Mesenchymal stem cell (in vitro differentiated cells and primary cell): ENCODE results near the gene ICAM1.

Experiments used
- DNase-seq: peaks from one replicate; pipeline ENCODE4 v3.0.0-alpha.2; 2013
- H2AFZ ChIP-seq: one replicate; pipeline ENCODE4 v1.6.1; 2013; ENCODE audit warnings: low read depth, mild to moderate bottlenecking, control low read depth, inconsistent platforms, low read length, moderate library complexity
- H2AK5ac ChIP-seq: 2 replicates; pipeline ENCODE4 v1.6.1; 2013; ENCODE audit warnings: low read length, moderate library complexity, mild to moderate bottlenecking, inconsistent platforms; ENCODE audit not compliant: severe bottlenecking
- H2BK120ac ChIP-seq: one replicate; pipeline ENCODE4 v1.6.1; 2013; ENCODE audit warnings: low read depth, mild to moderate bottlenecking, inconsistent platforms, low read length, moderate library complexity
- H2BK12ac ChIP-seq, 2 experiments: one replicate each; pipeline ENCODE4 v1.6.1; 2013; ENCODE audit warnings: inconsistent platforms in 2 of 2, low read length in 2 of 2, mild to moderate bottlenecking in 2 of 2, moderate library complexity in 2 of 2, control low read depth in 1 of 2
- H2BK15ac ChIP-seq: one replicate; pipeline ENCODE4 v1.6.1; 2013; ENCODE audit warnings: mild to moderate bottlenecking, low read depth, inconsistent platforms; ENCODE audit not compliant: poor library complexity, severe bottlenecking
- H2BK5ac ChIP-seq: 2 replicates; pipeline ENCODE4 v1.6.1; 2013; ENCODE audit warnings: low read depth, mild to moderate bottlenecking, low read length, control low read depth, inconsistent platforms; ENCODE audit not compliant: poor library complexity, severe bottlenecking
- H3K14ac ChIP-seq, 2 experiments: one replicate each; pipeline ENCODE4 v1.6.1; 2013; ENCODE audit warnings: inconsistent platforms in 2 of 2, low read length in 2 of 2, control low read depth in 1 of 2, mild to moderate bottlenecking in 1 of 2, moderate library complexity in 1 of 2
- H3K18ac ChIP-seq, 2 experiments: one replicate each; pipeline ENCODE4 v1.6.1; 2013; ENCODE audit warnings: inconsistent platforms in 2 of 2, low read length in 2 of 2, control low read depth in 1 of 2, low read depth in 1 of 2, mild to moderate bottlenecking in 1 of 2
- H3K23ac ChIP-seq, 2 experiments: one replicate each; pipeline ENCODE4 v1.6.1; 2013; ENCODE audit warnings: inconsistent platforms in 2 of 2, low read length in 2 of 2, mild to moderate bottlenecking in 2 of 2, moderate library complexity in 2 of 2, control low read depth in 1 of 2
- H3K27ac ChIP-seq: 2 replicates; pipeline ENCODE4 v1.5.1; 2013; ENCODE audit warnings: mild to moderate bottlenecking, moderate library complexity, low read length, control low read depth, inconsistent platforms; ENCODE audit not compliant: poor library complexity, severe bottlenecking
- H3K27me3 ChIP-seq, 2 experiments: 2 replicates each; pipeline versions ENCODE4 v1.6.1 to v1.7.0; 2013; ENCODE audit warnings: low read length in 2 of 2, mild to moderate bottlenecking in 2 of 2, moderate library complexity in 2 of 2, control low read depth in 1 of 2, inconsistent platforms in 1 of 2; ENCODE audit not compliant: control insufficient read depth in 1 of 2, insufficient read depth in 1 of 2
- H3K36me3 ChIP-seq, 2 experiments: 2 replicates each; pipeline versions ENCODE4 v1.6.1 to v1.7.0; 2013; ENCODE audit warnings: low read length in 2 of 2, control low read depth in 1 of 2, inconsistent platforms in 1 of 2, low read depth in 1 of 2, mild to moderate bottlenecking in 1 of 2; ENCODE audit not compliant: insufficient read depth in 2 of 2, control insufficient read depth in 1 of 2
- H3K4ac ChIP-seq, 2 experiments: one replicate each; pipeline ENCODE4 v1.6.1; 2013; ENCODE audit warnings: inconsistent platforms in 2 of 2, low read length in 2 of 2, mild to moderate bottlenecking in 2 of 2, moderate library complexity in 2 of 2, control low read depth in 1 of 2, low read depth in 1 of 2
- H3K4me1 ChIP-seq: 2 replicates; pipeline ENCODE4 v1.6.1; 2013; ENCODE audit warnings: low read depth, low read length, control low read depth; ENCODE audit not compliant: control insufficient read depth, insufficient read depth
- H3K4me2 ChIP-seq: 2 replicates; pipeline ENCODE4 v1.6.1; 2013; ENCODE audit warnings: low read length, mild to moderate bottlenecking, inconsistent platforms; ENCODE audit not compliant: poor library complexity, severe bottlenecking
- H3K4me3 ChIP-seq, 2 experiments: 2 replicates each; pipeline versions ENCODE4 v1.5.1 to v1.7.0; 2013; ENCODE audit warnings: low read length in 2 of 2, mild to moderate bottlenecking in 2 of 2, control low read depth in 1 of 2, low read depth in 1 of 2; ENCODE audit not compliant: insufficient read depth in 1 of 2
- H3K79me1 ChIP-seq: replicated peaks from 2 replicates; pipeline ENCODE4 v1.6.1; 2013; ENCODE audit warnings: mild to moderate bottlenecking, control low read depth, low read length, inconsistent platforms; ENCODE audit not compliant: poor library complexity, severe bottlenecking
- H3K9ac ChIP-seq: 2 replicates; pipeline ENCODE4 v1.7.0; 2013; ENCODE audit warnings: mild to moderate bottlenecking, low read length, moderate library complexity
- H3K9me3 ChIP-seq: 2 replicates; pipeline ENCODE4 v1.7.0; 2013; ENCODE audit warnings: mild to moderate bottlenecking, low read length; ENCODE audit not compliant: control insufficient read depth
- H4K8ac ChIP-seq: one replicate; pipeline ENCODE4 v1.6.1; 2013; ENCODE audit warnings: inconsistent platforms, mild to moderate bottlenecking, low read length, moderate library complexity
- H4K91ac ChIP-seq: one replicate; pipeline ENCODE4 v1.6.1; 2013; ENCODE audit warnings: mild to moderate bottlenecking, low read length, inconsistent platforms
- WGBS: methylation state at CpG from one replicate; pipeline ENCODE4 v1.1.7; 2013; ENCODE audit warnings: mixed read lengths; 5-methylcytosine and 5-hydroxymethylcytosine counted together

The ICAM1 gene

DNA sequence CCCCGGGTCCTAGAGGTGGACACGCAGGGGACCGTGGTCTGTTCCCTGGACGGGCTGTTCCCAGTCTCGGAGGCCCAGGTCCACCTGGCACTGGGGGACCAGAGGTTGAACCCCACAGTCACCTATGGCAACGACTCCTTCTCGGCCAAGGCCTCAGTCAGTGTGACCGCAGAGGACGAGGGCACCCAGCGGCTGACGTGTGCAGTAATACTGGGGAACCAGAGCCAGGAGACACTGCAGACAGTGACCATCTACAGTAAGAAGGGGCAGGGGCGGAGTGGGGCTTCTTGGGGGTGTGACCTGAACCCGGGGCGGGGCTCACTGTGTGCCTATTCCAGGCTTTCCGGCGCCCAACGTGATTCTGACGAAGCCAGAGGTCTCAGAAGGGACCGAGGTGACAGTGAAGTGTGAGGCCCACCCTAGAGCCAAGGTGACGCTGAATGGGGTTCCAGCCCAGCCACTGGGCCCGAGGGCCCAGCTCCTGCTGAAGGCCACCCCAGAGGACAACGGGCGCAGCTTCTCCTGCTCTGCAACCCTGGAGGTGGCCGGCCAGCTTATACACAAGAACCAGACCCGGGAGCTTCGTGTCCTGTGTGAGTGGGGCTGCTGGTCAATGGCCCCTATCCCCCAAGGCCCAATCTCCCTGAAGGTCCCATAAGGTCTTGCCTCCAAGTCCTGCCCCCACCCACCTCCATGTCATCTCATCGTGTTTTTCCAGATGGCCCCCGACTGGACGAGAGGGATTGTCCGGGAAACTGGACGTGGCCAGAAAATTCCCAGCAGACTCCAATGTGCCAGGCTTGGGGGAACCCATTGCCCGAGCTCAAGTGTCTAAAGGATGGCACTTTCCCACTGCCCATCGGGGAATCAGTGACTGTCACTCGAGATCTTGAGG, 13.4 kb downstream of the ICAM1 start:
- no peak overlapping the region for H2BK12ac ChIP-seq
- H3K4ac ChIP-seq: no peak overlapping the region
- H3K27me3 ChIP-seq: peaks cover 24 to 36% of the 10 kb centered on the region in 2 experiments
- no peak overlapping the region for H3K14ac ChIP-seq
- H4K91ac ChIP-seq: no peak overlapping the region
- no peak overlapping the region for H3K27ac ChIP-seq
- H2BK120ac ChIP-seq: no peak overlapping the region
- H2BK15ac ChIP-seq: no peak overlapping the region
- H3K4me2 ChIP-seq: no peak overlapping the region
- no peak overlapping the region for H3K18ac ChIP-seq
- H3K23ac ChIP-seq: no peak overlapping the region
- H4K8ac ChIP-seq: no peak overlapping the region
- H2AFZ ChIP-seq: no peak overlapping the region
- WGBS: 96% methylated on average over 34 of the region's 34 CpGs
- DNase-seq: no peak
- no peak overlapping the region for H2AK5ac ChIP-seq
- no peak overlapping the region for H3K9ac ChIP-seq
- H3K4me1 ChIP-seq: peaks cover 20% of the 10 kb centered on the region
- H3K4me3 ChIP-seq: no peak overlapping the region
- no peak overlapping the region for H2BK5ac ChIP-seq
- no peaks in the 10 kb centered on the region for H3K79me1 ChIP-seq
- peaks cover 4% of the 10 kb centered on the region for H3K9me3 ChIP-seq
- H3K36me3 ChIP-seq: peaks cover 25 to 38% of the 10 kb centered on the region in 2 experiments

DNA sequence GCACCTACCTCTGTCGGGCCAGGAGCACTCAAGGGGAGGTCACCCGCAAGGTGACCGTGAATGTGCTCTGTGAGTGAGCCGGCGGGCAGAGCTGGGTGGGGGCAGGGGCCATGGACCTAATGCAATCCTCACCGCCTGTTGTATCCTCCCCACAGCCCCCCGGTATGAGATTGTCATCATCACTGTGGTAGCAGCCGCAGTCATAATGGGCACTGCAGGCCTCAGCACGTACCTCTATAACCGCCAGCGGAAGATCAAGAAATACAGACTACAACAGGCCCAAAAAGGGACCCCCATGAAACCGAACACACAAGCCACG, 14.0 kb downstream of the ICAM1 start:
- Histone ChIP-seq H2AFZ (no peak overlapping the region), H3K36me3 (peaks cover 23 to 35% of the 10 kb centered on the region in 2 experiments), H2BK12ac (no peak overlapping the region), H3K4me2 (no peak overlapping the region), H2BK15ac (no peak overlapping the region), H3K4me1 (peaks cover 26% of the 10 kb centered on the region), H3K9me3 (peaks cover 4% of the 10 kb centered on the region), H3K79me1 (no peaks in the 10 kb centered on the region), H4K8ac (no peak overlapping the region), H3K9ac (no peak overlapping the region), H3K14ac (no peak overlapping the region), H4K91ac (no peak overlapping the region), H3K27me3 (peaks cover 29 to 40% of the 10 kb centered on the region in 2 experiments), H3K18ac (no peak overlapping the region), H3K4ac (no peak overlapping the region), H3K4me3 (no peak overlapping the region), H2AK5ac (no peak overlapping the region), H2BK5ac (no peak overlapping the region), H2BK120ac (no peak overlapping the region), H3K27ac (no peak overlapping the region), H3K23ac (no peak overlapping the region)
- WGBS: 96% methylated on average over 13 of the region's 13 CpGs
- DNase-seq: no peak

DNA sequence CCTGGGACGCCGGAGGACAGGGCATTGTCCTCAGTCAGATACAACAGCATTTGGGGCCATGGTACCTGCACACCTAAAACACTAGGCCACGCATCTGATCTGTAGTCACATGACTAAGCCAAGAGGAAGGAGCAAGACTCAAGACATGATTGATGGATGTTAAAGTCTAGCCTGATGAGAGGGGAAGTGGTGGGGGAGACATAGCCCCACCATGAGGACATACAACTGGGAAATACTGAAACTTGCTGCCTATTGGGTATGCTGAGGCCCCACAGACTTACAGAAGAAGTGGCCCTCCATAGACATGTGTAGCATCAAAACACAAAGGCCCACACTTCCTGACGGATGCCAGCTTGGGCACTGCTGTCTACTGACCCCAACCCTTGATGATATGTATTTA, 14.5 kb downstream of the ICAM1 start:
- Histone ChIP-seq H3K9ac (no peak overlapping the region), H4K8ac (peak overlapping the region; percentile 4), H3K4me3 (no peak overlapping the region), H2BK12ac (no peak overlapping the region), H3K36me3 (peaks cover 22 to 34% of the 10 kb centered on the region in 2 experiments), H3K18ac (no peak overlapping the region), H3K27me3 (peaks cover 34 to 45% of the 10 kb centered on the region in 2 experiments), H2BK15ac (no peak overlapping the region), H3K27ac (no peak overlapping the region), H3K4me1 (peaks cover 31% of the 10 kb centered on the region), H3K4ac (no peak overlapping the region), H2AK5ac (no peak overlapping the region), H2BK120ac (no peak overlapping the region), H3K79me1 (no peaks in the 10 kb centered on the region), H3K23ac (no peak overlapping the region), H3K9me3 (peaks cover 4% of the 10 kb centered on the region), H3K4me2 (no peak overlapping the region), H4K91ac (no peak overlapping the region), H2AFZ (no peak overlapping the region), H3K14ac (no peak overlapping the region), H2BK5ac (no peak overlapping the region)
- WGBS: 100% methylated on average over 3 of the region's 4 CpGs
- DNase-seq: no peak

DNA sequence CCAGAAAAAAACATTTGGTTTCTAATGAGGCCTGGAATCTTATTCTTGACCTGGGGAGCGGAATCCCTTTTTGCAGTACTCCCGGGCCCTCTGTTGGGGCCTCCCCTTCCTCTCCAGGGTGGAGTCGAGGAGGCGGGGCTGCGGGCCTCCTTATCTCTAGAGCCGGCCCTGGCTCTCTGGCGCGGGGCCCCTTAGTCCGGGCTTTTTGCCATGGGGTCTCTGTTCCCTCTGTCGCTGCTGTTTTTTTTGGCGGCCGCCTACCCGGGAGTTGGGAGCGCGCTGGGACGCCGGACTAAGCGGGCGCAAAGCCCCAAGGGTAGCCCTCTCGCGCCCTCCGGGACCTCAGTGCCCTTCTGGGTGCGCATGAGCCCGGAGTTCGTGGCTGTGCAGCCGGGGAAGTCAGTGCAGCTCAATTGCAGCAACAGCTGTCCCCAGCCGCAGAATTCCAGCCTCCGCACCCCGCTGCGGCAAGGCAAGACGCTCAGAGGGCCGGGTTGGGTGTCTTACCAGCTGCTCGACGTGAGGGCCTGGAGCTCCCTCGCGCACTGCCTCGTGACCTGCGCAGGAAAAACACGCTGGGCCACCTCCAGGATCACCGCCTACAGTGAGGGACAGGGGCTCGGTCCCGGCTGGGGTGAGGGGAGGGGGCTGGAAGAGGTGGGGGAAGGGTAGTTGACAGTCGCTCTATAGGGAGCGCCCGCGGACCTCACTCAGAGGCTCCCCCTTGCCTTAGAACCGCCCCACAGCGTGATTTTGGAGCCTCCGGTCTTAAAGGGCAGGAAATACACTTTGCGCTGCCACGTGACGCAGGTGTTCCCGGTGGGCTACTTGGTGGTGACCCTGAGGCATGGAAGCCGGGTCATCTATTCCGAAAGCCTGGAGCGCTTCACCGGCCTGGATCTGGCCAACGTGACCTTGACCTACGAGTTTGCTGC, 16.1 kb downstream of the ICAM1 start, which contains the start of gene ICAM4:
Gene ICAM4 (plus strand): TSS at position 153 of the 935 bp plus-strand sequence. CDS start 58 bp downstream, at position 211.
- Histone ChIP-seq H3K4me3 (no peak within 1 kb of the TSS), H3K79me1 (no peaks in the 10 kb centered on the region), H3K27me3 (peaks cover 50 to 61% of the 10 kb centered on the region in 2 experiments), H3K23ac (no peak within 1 kb of the TSS), H3K14ac (no peak within 1 kb of the TSS), H3K9me3 (peaks cover 4% of the 10 kb centered on the region), H2AK5ac (no peak within 1 kb of the TSS), H3K4me2 (peak within 1 kb of the TSS; percentile 19), H4K8ac (peak within 1 kb of the TSS; percentile 27), H2AFZ (no peak within 1 kb of the TSS), H4K91ac (peak within 1 kb of the TSS; percentile 21), H2BK15ac (peak within 1 kb of the TSS; percentile 80), H2BK5ac (no peak within 1 kb of the TSS), H2BK120ac (no peak within 1 kb of the TSS), H3K36me3 (peaks cover 22 to 34% of the 10 kb centered on the region in 2 experiments), H2BK12ac (no peak within 1 kb of the TSS), H3K4me1 (peaks cover 46% of the 10 kb centered on the region), H3K18ac (peak within 1 kb of the TSS; percentile 8 to 46), H3K4ac (peak within 1 kb of the TSS in 1 of 2 experiments; percentile 38), H3K27ac (no peak within 1 kb of the TSS), H3K9ac (no peak within 1 kb of the TSS)
- 12% methylated on average over 59 of the region's 59 CpGs for WGBS
- DNase-seq: peak; percentile 58
